ENCODE results near the gene TFIP11.

- TF ChIP-seq, protein P1, sequence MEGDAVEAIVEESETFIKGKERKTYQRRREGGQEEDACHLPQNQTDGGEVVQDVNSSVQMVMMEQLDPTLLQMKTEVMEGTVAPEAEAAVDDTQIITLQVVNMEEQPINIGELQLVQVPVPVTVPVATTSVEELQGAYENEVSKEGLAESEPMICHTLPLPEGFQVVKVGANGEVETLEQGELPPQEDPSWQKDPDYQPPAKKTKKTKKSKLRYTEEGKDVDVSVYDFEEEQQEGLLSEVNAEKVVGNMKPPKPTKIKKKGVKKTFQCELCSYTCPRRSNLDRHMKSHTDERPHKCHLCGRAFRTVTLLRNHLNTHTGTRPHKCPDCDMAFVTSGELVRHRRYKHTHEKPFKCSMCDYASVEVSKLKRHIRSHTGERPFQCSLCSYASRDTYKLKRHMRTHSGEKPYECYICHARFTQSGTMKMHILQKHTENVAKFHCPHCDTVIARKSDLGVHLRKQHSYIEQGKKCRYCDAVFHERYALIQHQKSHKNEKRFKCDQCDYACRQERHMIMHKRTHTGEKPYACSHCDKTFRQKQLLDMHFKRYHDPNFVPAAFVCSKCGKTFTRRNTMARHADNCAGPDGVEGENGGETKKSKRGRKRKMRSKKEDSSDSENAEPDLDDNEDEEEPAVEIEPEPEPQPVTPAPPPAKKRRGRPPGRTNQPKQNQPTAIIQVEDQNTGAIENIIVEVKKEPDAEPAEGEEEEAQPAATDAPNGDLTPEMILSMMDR (IDR thresholded peaks at IDR 0.05), result no peak
- TF ChIP-seq POLR2A (IDR thresholded peaks at IDR 0.05) (no peak), POLR2AphosphoS5 (IDR thresholded peaks at IDR 0.05; ENCODE audit: insufficient read depth in 1 of 2, low read depth in 1 of 2) (no peak)
These were observed 33.6 kb upstream of the TFIP11 start for GRCh38 chr22:26545827-26546226.

Measured in vagina (tissue), 2 donors.